Cardiac muscle cell (in vitro differentiated cells and primary cell): ENCODE data around the gene STAMBP. TPM values are rescaled to one million over a fixed set of nuclear protein-coding genes. Genes with fewer than 3 reads are reported as not detected.

Experiments used
- DNase-seq, 2 donors: peaks; one replicate each; pipeline versions ENCODE4 v3.0.0 to v3.0.0-alpha.2; 2010 to 2017; ENCODE audit warnings: low read depth in 1 of 2, low spot score in 1 of 2
- H3K27ac ChIP-seq: fragments of 200-600 bp; sonication (generic); 2 replicates; pipeline ENCODE4 v1.5.1; 2016
- H3K27me3 ChIP-seq: fragments of 200-600 bp; sonication (generic); 2 replicates; pipeline ENCODE4 v1.6.0; 2016; ENCODE audit warnings: control low read depth
- H3K36me3 ChIP-seq: fragments of 200-600 bp; sonication (generic); 2 replicates; pipeline ENCODE4 v1.5.1; 2016; ENCODE audit warnings: control low read depth
- H3K4me1 ChIP-seq: fragments of 200-600 bp; sonication (generic); 2 replicates; pipeline ENCODE4 v1.8.1; 2017; ENCODE audit warnings: low read depth, mild to moderate bottlenecking, mixed run types
- H3K4me3 ChIP-seq: fragments of 200-600 bp; sonication (generic); 2 replicates; pipeline ENCODE4 v1.5.1; 2016; ENCODE audit warnings: mild to moderate bottlenecking
- H3K9me3 ChIP-seq: fragments of 200-600 bp; sonication (generic); 2 replicates; pipeline ENCODE4 v1.5.1; 2017; ENCODE audit warnings: low read depth, mild to moderate bottlenecking, control low read depth
- polyA plus RNA-seq: library from polyadenylated mRNA; unstranded; fragments of >200 nt; fragmentation: Nextera tagmentation; extraction: Ambion mirVana; gene quantifications from 2 replicates; pipeline ENCODE4 v1.2.1, GENCODE V29; 2016
- total RNA-seq: library from RNA; depleted of rRNA; stranded (reverse); fragments of >200 nt; gene quantifications from 2 replicates; pipeline ENCODE4 v1.2.3, GENCODE V29; 2016
- TF ChIP-seq, protein P1 (sequence below): IDR thresholded peaks from 2 replicates; pipeline ENCODE4 v1.5.1; 2012; ENCODE audit warnings: low read depth, mild to moderate bottlenecking, low read length

Gene STAMBP
- total and polyA plus RNA-seq, 2 experiments from 2014 or later = 31.9 to 49.3 TPM

DNA sequence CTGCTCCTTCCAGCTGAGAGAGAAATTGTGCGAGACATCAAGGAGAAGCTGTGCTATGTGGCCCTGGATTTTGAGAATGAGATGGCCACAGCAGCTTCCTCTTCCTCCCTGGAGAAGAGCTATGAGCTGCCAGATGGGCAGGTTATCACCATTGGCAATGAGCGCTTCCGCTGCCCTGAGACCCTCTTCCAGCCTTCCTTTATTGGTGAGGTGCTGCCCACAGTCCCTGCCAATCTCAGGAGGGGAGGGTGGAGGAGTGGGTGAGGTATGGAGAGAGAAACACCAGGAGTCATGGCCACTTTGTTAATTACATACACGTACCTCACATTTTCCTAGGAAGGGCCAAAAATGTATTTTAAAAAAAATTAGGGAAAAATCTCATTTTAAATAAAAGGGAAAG lies 85.9 kb downstream of the STAMBP start:
- no peaks in the 10 kb centered on the region for H3K9me3 ChIP-seq
- no peaks in the 10 kb centered on the region for H3K4me1 ChIP-seq
- no peaks in the 10 kb centered on the region for H3K27me3 ChIP-seq
- no peak overlapping the region for H3K4me3 ChIP-seq
- H3K36me3 ChIP-seq = no peaks in the 10 kb centered on the region
- DNase-seq = no peak
- H3K27ac ChIP-seq = no peak overlapping the region
- TF ChIP-seq, protein P1, sequence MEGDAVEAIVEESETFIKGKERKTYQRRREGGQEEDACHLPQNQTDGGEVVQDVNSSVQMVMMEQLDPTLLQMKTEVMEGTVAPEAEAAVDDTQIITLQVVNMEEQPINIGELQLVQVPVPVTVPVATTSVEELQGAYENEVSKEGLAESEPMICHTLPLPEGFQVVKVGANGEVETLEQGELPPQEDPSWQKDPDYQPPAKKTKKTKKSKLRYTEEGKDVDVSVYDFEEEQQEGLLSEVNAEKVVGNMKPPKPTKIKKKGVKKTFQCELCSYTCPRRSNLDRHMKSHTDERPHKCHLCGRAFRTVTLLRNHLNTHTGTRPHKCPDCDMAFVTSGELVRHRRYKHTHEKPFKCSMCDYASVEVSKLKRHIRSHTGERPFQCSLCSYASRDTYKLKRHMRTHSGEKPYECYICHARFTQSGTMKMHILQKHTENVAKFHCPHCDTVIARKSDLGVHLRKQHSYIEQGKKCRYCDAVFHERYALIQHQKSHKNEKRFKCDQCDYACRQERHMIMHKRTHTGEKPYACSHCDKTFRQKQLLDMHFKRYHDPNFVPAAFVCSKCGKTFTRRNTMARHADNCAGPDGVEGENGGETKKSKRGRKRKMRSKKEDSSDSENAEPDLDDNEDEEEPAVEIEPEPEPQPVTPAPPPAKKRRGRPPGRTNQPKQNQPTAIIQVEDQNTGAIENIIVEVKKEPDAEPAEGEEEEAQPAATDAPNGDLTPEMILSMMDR = no peak

DNA sequence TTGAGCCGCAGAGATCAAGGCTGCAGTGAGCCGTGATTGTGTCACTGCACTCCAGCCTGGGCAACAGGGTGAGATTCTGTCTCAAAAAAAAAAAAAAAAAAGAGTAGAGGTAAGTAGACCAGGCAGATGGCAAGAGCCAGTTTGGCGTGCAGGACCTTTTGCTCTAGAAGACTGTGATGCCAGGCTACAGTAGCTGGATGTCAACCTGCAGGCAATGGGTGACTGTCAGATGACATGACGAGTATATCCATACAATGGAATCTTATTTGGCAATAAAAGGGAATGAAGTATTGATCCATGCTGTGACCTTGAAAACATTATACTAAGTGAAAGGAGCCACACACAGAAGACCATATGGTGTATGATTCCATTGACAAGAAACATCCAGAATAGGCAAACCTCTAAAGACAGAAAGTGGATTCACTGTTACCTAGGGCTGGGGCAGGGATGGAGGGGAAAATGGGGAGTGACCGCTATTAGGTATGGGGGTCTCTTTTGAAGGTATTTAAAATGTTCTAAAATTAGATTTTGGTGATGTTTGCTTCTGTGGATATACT lies 86.8 kb downstream of the STAMBP start:
- H3K4me3 ChIP-seq = no peak overlapping the region
- no peaks in the 10 kb centered on the region for H3K9me3 ChIP-seq
- no peaks in the 10 kb centered on the region for H3K27me3 ChIP-seq
- no peaks in the 10 kb centered on the region for H3K36me3 ChIP-seq
- TF ChIP-seq, protein P1 = no peak
- no peaks in the 10 kb centered on the region for H3K4me1 ChIP-seq
- no peak for DNase-seq
- no peak overlapping the region for H3K27ac ChIP-seq

DNA sequence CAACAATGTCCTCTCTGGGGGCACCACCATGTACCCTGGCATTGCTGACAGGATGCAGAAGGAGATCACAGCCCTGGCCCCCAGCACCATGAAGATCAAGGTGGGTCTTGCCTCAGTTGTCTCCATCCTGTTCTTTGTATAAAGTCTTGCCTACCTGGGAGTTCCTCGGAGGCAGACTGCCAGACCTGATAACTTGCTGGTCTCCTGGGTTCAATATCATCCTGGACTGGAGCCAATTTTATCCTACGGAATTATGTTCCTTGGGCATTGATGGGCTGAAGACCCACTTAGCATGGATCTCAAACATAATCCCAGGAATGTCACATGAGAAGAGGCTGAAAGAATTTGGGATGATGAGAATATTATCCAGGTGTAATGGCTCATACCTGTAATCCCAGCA lies 87.9 kb downstream of the STAMBP start:
- TF ChIP-seq, protein P1 = no peak
- H3K4me1 ChIP-seq = no peaks in the 10 kb centered on the region
- H3K4me3 ChIP-seq = no peak overlapping the region
- DNase-seq = no peak
- H3K27ac ChIP-seq = no peak overlapping the region
- no peaks in the 10 kb centered on the region for H3K9me3 ChIP-seq
- H3K36me3 ChIP-seq = no peaks in the 10 kb centered on the region
- no peaks in the 10 kb centered on the region for H3K27me3 ChIP-seq

DNA sequence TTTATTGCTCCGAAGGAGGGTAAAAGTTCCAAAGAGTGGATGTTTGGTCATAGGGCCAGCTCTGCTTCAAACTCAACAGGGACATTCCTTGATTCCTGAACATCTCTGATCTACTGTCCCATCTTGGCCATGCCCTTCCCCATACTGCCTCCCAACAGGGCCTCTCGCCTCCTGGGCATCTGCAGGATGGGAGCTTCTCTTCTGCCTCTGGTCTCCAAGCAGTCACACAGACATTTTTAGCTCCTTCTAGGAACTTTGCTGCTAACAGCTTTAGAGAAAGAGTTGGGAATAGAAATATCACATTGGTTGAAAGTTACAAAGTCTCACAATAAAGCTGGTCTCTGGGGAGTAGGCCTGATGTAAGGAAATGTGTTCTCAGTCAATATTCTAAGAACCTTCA lies 88.5 kb downstream of the STAMBP start:
- no peak for DNase-seq
- H3K36me3 ChIP-seq = no peaks in the 10 kb centered on the region
- peaks cover under 1% of the 10 kb centered on the region for H3K27me3 ChIP-seq
- H3K4me1 ChIP-seq = no peaks in the 10 kb centered on the region
- H3K27ac ChIP-seq = no peak overlapping the region
- no peak overlapping the region for H3K4me3 ChIP-seq
- TF ChIP-seq, protein P1 = no peak
- no peaks in the 10 kb centered on the region for H3K9me3 ChIP-seq

DNA sequence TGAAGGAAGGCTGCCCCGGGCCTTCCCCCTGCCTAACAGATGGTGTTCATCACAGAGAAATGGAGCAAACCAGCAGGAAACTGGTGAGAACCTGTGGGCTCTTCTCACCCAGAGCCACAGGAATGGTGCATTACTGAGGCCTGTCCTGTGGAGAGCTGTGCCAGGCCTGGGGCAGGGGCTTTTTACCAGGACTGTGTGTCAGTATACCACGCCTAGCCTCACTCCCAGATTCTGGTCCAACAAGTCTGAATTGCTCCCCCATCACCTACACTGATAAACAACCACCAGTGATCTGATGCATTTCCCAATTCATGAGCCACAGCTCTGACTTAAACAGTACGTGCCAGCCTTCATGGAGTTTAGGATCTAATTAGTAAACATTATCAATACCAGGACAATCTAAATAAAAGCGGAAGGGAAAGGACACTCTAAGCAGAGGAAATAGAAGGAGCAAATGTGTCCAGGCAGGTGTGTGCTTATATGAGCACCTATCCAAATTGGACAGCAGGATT lies 89.0 kb downstream of the STAMBP start:
- no peaks in the 10 kb centered on the region for H3K9me3 ChIP-seq
- no peak for DNase-seq
- H3K36me3 ChIP-seq = no peaks in the 10 kb centered on the region
- no peak overlapping the region for H3K4me3 ChIP-seq
- TF ChIP-seq, protein P1 = no peak
- no peak overlapping the region for H3K27ac ChIP-seq
- no peaks in the 10 kb centered on the region for H3K4me1 ChIP-seq
- H3K27me3 ChIP-seq = peaks cover 5% of the 10 kb centered on the region
